ENCODE data around the gene APOA1. TPM values are rescaled to one million over a fixed set of nuclear protein-coding genes. Genes with fewer than 3 reads are reported as not detected.

APOA1 gene
- polyA plus RNA-seq, 1 of the 3 experiments (the other 2 are of a cell fraction), result 0.20 TPM

- Histone ChIP-seq H3K4me2 (no peak overlapping the region), H3K27ac (ENCODE audit: low read depth in 2 of 2, low read length in 1 of 2) (no peak overlapping the region), H4K20me1 (ENCODE audit: insufficient read depth) (no peaks in the 10 kb centered on the region), H3K4me1 (ENCODE audit: control insufficient read depth in 1 of 2, insufficient read depth in 2 of 2, low read depth in 1 of 2, low read length in 1 of 2) (peaks cover 3 to 7% of the 10 kb centered on the region in 2 experiments), H3K27me3 (ENCODE audit: insufficient read depth) (no peaks in the 10 kb centered on the region), H3K36me3 (replicated peaks in 1 of 2; ENCODE audit: control insufficient read depth in 1 of 2, insufficient read depth in 2 of 2, low read length in 1 of 2) (peaks cover 30 to 59% of the 10 kb centered on the region in 2 experiments), H2AFZ (ENCODE audit: low read depth) (no peak overlapping the region), H3K9ac (no peak overlapping the region), H3K4me3 (ENCODE audit: low read depth in 2 of 2, low read length in 1 of 2) (no peak overlapping the region), H3K79me2 (ENCODE audit: insufficient read depth) (no peaks in the 10 kb centered on the region), H3K9me3 (no peaks in the 10 kb centered on the region), H3K9me2 (no peaks in the 10 kb centered on the region), H3F3A (replicated peaks; ENCODE audit: insufficient read depth) (peaks cover 6% of the 10 kb centered on the region)
- no CpG with 5 or more reads among the region's 3 CpGs for WGBS (ENCODE audit: low lambda C conversion rate)
- POLR2A ChIA-PET, result no interaction called here
- TF ChIP-seq CTCF (IDR thresholded peaks at IDR 0.05) (no peak), ELF1 (IDR thresholded peaks at IDR 0.05) (no peak), TEAD4 (IDR thresholded peaks at IDR 0.05; ENCODE audit: borderline replicate concordance, insufficient read depth) (no peak), EP300 (IDR thresholded peaks at IDR 0.05; ENCODE audit: borderline replicate concordance in 1 of 2, low read depth in 1 of 2, low read length in 1 of 2) (no peak), PBX3 (IDR thresholded peaks at IDR 0.05) (no peak), JUND (IDR thresholded peaks at IDR 0.05) (no peak), SIN3A (IDR thresholded peaks at IDR 0.05; ENCODE audit: borderline replicate concordance, low read depth, low read length) (no peak), RFX5 (IDR thresholded peaks at IDR 0.05; ENCODE audit: low read length) (no peak), CHD2 (IDR thresholded peaks at IDR 0.05; ENCODE audit: low read length, partially characterized antibody) (no peak), SMC3 (IDR thresholded peaks at IDR 0.05; ENCODE audit: low read depth, low read length) (no peak), RCOR1 (IDR thresholded peaks at IDR 0.05; ENCODE audit: low read length) (no peak), TCF12 (IDR thresholded peaks at IDR 0.05) (no peak), POLR2AphosphoS5 (IDR thresholded peaks at IDR 0.05; ENCODE audit: low read depth, low read length) (no peak), EZH2phosphoT487 (IDR thresholded peaks at IDR 0.05; ENCODE audit: borderline replicate concordance, low read depth) (no peak), USF2 (IDR thresholded peaks at IDR 0.05; ENCODE audit: borderline replicate concordance, low read depth, low read length) (no peak)
- TF ChIP-seq, protein P1, sequence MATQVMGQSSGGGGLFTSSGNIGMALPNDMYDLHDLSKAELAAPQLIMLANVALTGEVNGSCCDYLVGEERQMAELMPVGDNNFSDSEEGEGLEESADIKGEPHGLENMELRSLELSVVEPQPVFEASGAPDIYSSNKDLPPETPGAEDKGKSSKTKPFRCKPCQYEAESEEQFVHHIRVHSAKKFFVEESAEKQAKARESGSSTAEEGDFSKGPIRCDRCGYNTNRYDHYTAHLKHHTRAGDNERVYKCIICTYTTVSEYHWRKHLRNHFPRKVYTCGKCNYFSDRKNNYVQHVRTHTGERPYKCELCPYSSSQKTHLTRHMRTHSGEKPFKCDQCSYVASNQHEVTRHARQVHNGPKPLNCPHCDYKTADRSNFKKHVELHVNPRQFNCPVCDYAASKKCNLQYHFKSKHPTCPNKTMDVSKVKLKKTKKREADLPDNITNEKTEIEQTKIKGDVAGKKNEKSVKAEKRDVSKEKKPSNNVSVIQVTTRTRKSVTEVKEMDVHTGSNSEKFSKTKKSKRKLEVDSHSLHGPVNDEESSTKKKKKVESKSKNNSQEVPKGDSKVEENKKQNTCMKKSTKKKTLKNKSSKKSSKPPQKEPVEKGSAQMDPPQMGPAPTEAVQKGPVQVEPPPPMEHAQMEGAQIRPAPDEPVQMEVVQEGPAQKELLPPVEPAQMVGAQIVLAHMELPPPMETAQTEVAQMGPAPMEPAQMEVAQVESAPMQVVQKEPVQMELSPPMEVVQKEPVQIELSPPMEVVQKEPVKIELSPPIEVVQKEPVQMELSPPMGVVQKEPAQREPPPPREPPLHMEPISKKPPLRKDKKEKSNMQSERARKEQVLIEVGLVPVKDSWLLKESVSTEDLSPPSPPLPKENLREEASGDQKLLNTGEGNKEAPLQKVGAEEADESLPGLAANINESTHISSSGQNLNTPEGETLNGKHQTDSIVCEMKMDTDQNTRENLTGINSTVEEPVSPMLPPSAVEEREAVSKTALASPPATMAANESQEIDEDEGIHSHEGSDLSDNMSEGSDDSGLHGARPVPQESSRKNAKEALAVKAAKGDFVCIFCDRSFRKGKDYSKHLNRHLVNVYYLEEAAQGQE (IDR thresholded peaks at IDR 0.05; ENCODE audit: low read depth, low read length), result no peak
- CTCF ChIA-PET, result interaction anchor here (0.9 to 1.5 kb wide), 5 partner anchors 10 to 236 kb away, joined by 3 to 8 read pairs (median 5); partner anchors contain the start of gene APOA5
- no peak for DNase-seq
Observed at GRCh38 chr11:116870054-116870453, 32.6 kb upstream of the APOA1 start.
